SIG-M5 (cell line): ENCODE data around the gene PPP1R2B.

Experiments
- DNase-seq: peaks from one replicate; lab custom pipeline; 2025; lab: John Stamatoyannopoulos, UW

PPP1R2B gene

GRCh38 chr5:156879665-156880285 is 29.7 kb downstream of the PPP1R2B start:
- DNase-seq, result no peak

- no peak for DNase-seq
Observed at GRCh38 chr5:156883316-156883875, 33.3 kb downstream of the PPP1R2B start.

- no peak for DNase-seq
Observed at GRCh38 chr5:156888520-156888919, 38.4 kb downstream of the PPP1R2B start.

- no peak for DNase-seq
Observed at GRCh38 chr5:156892223-156892622, 42.1 kb downstream of the PPP1R2B start.

- DNase-seq, result no peak
Observed at GRCh38 chr5:156892864-156893263, 42.8 kb downstream of the PPP1R2B start.

- no peak for DNase-seq
Observed at GRCh38 chr5:156893517-156893916, 43.4 kb downstream of the PPP1R2B start.

- no peak for DNase-seq
Observed at GRCh38 chr5:156896546-156896945, 46.5 kb downstream of the PPP1R2B start.
